ENCODE measurements around the gene LRRC1. TPM values are rescaled to one million over a fixed set of nuclear protein-coding genes. Genes with fewer than 3 reads are reported as not detected.

Gene LRRC1
- total and polyA plus RNA-seq, 2 donors: 21.6 to 21.7 TPM

DNA sequence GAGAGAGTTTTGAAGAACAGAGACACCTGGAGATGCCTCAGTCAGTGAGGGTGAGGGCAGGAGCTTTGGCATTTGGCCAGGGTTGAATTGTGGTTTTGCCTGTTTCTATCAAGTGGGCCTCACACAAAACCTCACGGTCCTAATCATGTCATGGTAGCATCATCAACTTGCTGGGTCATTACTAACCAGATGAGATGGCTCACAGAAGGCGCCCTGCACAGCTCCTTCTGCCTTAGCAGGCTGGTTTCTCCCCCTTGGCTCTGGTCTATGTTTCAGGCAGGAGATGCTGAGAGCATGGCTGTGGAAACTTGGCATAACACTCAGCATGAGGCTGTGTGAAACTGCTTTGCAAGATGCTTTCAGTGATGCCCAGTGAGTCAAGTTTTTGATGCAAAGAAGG lies 99.3 kb downstream of the LRRC1 start:
- H3K4me3 ChIP-seq (ENCODE audit: low read length in 2 of 2): no peak overlapping the region
- DNase-seq (ENCODE audit: low read depth in 6 of 9, low spot score in 9 of 9): peak in 6 of 9 donors; percentile 8 to 59 (median 25)
- H3K4me1 ChIP-seq (ENCODE audit: control insufficient read depth in 2 of 2, insufficient read depth in 2 of 2, low read length in 2 of 2): peaks cover 0 to 12% of the 10 kb centered on the region in 2 donors
- no peaks in the 10 kb centered on the region for H3K27me3 ChIP-seq (ENCODE audit: control insufficient read depth in 2 of 2, insufficient read depth in 1 of 2, low read length in 1 of 2)
- peaks cover 0 to 17% of the 10 kb centered on the region in 2 donors for H3K36me3 ChIP-seq (ENCODE audit: control insufficient read depth in 2 of 2, insufficient read depth in 2 of 2, low read length in 1 of 2)
- peak overlapping the region in 1 of 2 donors; percentile 9 for H3K27ac ChIP-seq (ENCODE audit: low read depth in 1 of 2, low read length in 1 of 2)
- H3K9me3 ChIP-seq (ENCODE audit: control insufficient read depth in 2 of 2, insufficient read depth in 1 of 2, low read length in 1 of 2): no peaks in the 10 kb centered on the region
- 12% methylated on average over 2 of the region's 2 CpGs for WGBS

GRCh38 chr6:53896196-53896595 lies 101.4 kb downstream of the LRRC1 start:
- Histone ChIP-seq H3K9me3 (ENCODE audit: control insufficient read depth in 2 of 2, insufficient read depth in 1 of 2, low read length in 1 of 2) (no peaks in the 10 kb centered on the region), H3K27ac (ENCODE audit: low read depth in 1 of 2, low read length in 1 of 2) (no peak overlapping the region), H3K36me3 (ENCODE audit: control insufficient read depth in 2 of 2, insufficient read depth in 2 of 2, low read length in 1 of 2) (peaks cover 0 to 34% of the 10 kb centered on the region in 2 donors), H3K4me1 (ENCODE audit: control insufficient read depth in 2 of 2, insufficient read depth in 2 of 2, low read length in 2 of 2) (peaks cover 0 to 10% of the 10 kb centered on the region in 2 donors), H3K4me3 (ENCODE audit: low read length in 2 of 2) (no peak overlapping the region), H3K27me3 (ENCODE audit: control insufficient read depth in 2 of 2, insufficient read depth in 1 of 2, low read length in 1 of 2) (no peaks in the 10 kb centered on the region)
- no peak for DNase-seq (ENCODE audit: low read depth in 6 of 9, low spot score in 9 of 9)

DNA sequence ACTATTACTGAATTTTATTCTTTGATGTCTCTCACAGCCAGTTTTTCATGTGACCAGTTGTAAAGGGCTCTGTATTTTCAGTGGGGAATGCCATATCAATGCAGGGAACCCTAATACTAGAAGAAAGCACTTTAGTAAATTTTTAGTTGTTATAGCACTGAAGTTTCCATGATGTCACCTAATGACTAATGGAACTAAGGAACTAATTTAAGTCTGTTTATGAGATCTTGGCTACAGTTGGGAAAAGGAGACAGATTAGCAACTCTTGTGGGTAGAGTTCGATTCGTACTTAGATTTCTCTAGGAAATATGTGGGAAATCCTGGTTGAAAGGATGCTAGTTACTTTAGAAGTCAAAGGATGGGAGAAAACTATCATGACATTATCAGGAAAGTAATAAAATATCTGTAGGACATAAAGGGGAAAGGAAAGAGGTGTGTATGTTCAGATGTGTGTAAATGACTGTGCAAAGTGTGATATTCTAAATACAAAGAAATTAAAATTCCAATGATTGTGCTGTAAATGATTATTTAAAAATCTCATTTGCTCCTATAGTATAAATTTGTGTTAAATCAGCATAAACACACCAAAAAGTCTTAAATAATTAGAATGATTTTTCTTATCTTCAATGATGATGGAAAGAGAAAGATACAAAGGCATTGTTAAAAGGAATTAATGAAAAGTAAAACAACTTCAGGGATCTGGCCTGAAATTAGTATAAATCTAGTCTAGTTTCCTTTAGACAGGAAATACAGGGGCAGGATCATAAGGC lies 103.4 kb downstream of the LRRC1 start:
- no peaks in the 10 kb centered on the region for H3K27me3 ChIP-seq (ENCODE audit: control insufficient read depth in 2 of 2, insufficient read depth in 1 of 2, low read length in 1 of 2)
- no peak overlapping the region for H3K4me3 ChIP-seq (ENCODE audit: low read length in 2 of 2)
- H3K36me3 ChIP-seq (ENCODE audit: control insufficient read depth in 2 of 2, insufficient read depth in 2 of 2, low read length in 1 of 2): peaks cover 4 to 49% of the 10 kb centered on the region in 2 donors
- DNase-seq (ENCODE audit: low read depth in 6 of 9, low spot score in 9 of 9): no peak
- H3K4me1 ChIP-seq (ENCODE audit: control insufficient read depth in 2 of 2, insufficient read depth in 2 of 2, low read length in 2 of 2): peaks cover 0 to 4% of the 10 kb centered on the region in 2 donors
- H3K9me3 ChIP-seq (ENCODE audit: control insufficient read depth in 2 of 2, insufficient read depth in 1 of 2, low read length in 1 of 2): no peaks in the 10 kb centered on the region
- no peak overlapping the region for H3K27ac ChIP-seq (ENCODE audit: low read depth in 1 of 2, low read length in 1 of 2)
- 98% methylated on average over 2 of the region's 2 CpGs for WGBS

GRCh38 chr6:53899512-53899911 lies 104.7 kb downstream of the LRRC1 start:
- no peak overlapping the region for H3K4me3 ChIP-seq (ENCODE audit: low read length in 2 of 2)
- 98% methylated on average over 5 of the region's 5 CpGs for WGBS
- H3K9me3 ChIP-seq (ENCODE audit: control insufficient read depth in 2 of 2, insufficient read depth in 1 of 2, low read length in 1 of 2): no peaks in the 10 kb centered on the region
- H3K27ac ChIP-seq (ENCODE audit: low read depth in 1 of 2, low read length in 1 of 2): no peak overlapping the region
- H3K4me1 ChIP-seq (ENCODE audit: control insufficient read depth in 2 of 2, insufficient read depth in 2 of 2, low read length in 2 of 2): no peaks in the 10 kb centered on the region
- peaks cover 9 to 58% of the 10 kb centered on the region in 2 donors for H3K36me3 ChIP-seq (ENCODE audit: control insufficient read depth in 2 of 2, insufficient read depth in 2 of 2, low read length in 1 of 2)
- no peaks in the 10 kb centered on the region for H3K27me3 ChIP-seq (ENCODE audit: control insufficient read depth in 2 of 2, insufficient read depth in 1 of 2, low read length in 1 of 2)
- DNase-seq (ENCODE audit: low read depth in 6 of 9, low spot score in 9 of 9): no peak

DNA sequence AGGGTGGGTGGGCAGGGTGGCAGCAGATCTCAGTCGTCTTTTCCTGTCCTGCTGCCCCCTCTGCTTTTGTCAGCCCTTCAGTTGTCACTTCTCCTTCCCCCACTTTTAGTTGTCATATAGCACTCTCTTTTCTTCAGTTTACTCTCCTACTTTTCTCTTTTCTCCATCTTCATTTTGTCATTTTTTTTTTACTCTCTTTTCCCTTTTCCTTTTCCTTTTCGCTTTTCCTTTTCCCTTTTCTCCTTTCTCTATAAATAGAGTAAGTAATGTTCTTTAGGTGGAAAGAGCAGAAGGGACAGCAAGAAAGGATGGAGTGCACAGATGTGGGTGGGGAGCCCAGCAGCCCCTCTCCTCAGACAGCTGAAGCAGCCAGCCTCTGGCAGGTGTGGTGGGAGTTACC lies 108.6 kb downstream of the LRRC1 start:
- H3K9me3 ChIP-seq (ENCODE audit: control insufficient read depth in 2 of 2, insufficient read depth in 1 of 2, low read length in 1 of 2): no peaks in the 10 kb centered on the region
- no peaks in the 10 kb centered on the region for H3K27me3 ChIP-seq (ENCODE audit: control insufficient read depth in 2 of 2, insufficient read depth in 1 of 2, low read length in 1 of 2)
- peaks cover 14 to 62% of the 10 kb centered on the region in 2 donors for H3K36me3 ChIP-seq (ENCODE audit: control insufficient read depth in 2 of 2, insufficient read depth in 2 of 2, low read length in 1 of 2)
- H3K4me3 ChIP-seq (ENCODE audit: low read length in 2 of 2): no peak overlapping the region
- WGBS: 98% methylated on average over 2 of the region's 2 CpGs
- no peak for DNase-seq (ENCODE audit: low read depth in 6 of 9, low spot score in 9 of 9)
- no peak overlapping the region for H3K27ac ChIP-seq (ENCODE audit: low read depth in 1 of 2, low read length in 1 of 2)
- H3K4me1 ChIP-seq (ENCODE audit: control insufficient read depth in 2 of 2, insufficient read depth in 2 of 2, low read length in 2 of 2): no peaks in the 10 kb centered on the region

GRCh38 chr6:53906103-53906502 lies 111.3 kb downstream of the LRRC1 start:
- Histone ChIP-seq H3K4me1 (ENCODE audit: control insufficient read depth in 2 of 2, insufficient read depth in 2 of 2, low read length in 2 of 2) (no peaks in the 10 kb centered on the region), H3K27ac (ENCODE audit: low read depth in 1 of 2, low read length in 1 of 2) (no peak overlapping the region), H3K27me3 (ENCODE audit: control insufficient read depth in 2 of 2, insufficient read depth in 1 of 2, low read length in 1 of 2) (no peaks in the 10 kb centered on the region), H3K36me3 (ENCODE audit: control insufficient read depth in 2 of 2, insufficient read depth in 2 of 2, low read length in 1 of 2) (peaks cover 14 to 46% of the 10 kb centered on the region in 2 donors), H3K4me3 (ENCODE audit: low read length in 2 of 2) (no peak overlapping the region), H3K9me3 (ENCODE audit: control insufficient read depth in 2 of 2, insufficient read depth in 1 of 2, low read length in 1 of 2) (no peaks in the 10 kb centered on the region)
- no peak for DNase-seq (ENCODE audit: low read depth in 6 of 9, low spot score in 9 of 9)
- 97% methylated on average over 3 of the region's 3 CpGs for WGBS

DNA sequence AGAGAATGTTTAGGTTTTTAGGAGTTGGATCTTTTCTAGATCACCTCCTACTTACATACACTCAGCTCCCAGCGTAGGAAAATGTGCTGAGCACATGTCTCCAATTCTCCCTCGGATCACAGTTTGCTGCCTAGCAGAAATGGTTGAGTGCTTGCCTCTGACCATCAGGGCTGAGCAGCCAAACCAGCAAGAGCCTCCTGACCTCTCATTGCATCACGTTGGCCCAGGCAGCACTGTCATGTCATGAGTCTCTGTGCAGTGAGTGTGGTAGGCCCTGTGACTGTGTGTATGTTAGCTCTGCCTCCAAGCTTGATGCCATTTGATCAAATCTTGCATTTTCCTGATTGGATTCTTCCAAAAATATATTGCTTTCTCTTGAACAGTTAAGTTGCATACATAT lies 112.0 kb downstream of the LRRC1 start:
- no peak overlapping the region for H3K27ac ChIP-seq (ENCODE audit: low read depth in 1 of 2, low read length in 1 of 2)
- peaks cover 14 to 39% of the 10 kb centered on the region in 2 donors for H3K36me3 ChIP-seq (ENCODE audit: control insufficient read depth in 2 of 2, insufficient read depth in 2 of 2, low read length in 1 of 2)
- no peak for DNase-seq (ENCODE audit: low read depth in 6 of 9, low spot score in 9 of 9)
- no peak overlapping the region for H3K4me3 ChIP-seq (ENCODE audit: low read length in 2 of 2)
- no peaks in the 10 kb centered on the region for H3K4me1 ChIP-seq (ENCODE audit: control insufficient read depth in 2 of 2, insufficient read depth in 2 of 2, low read length in 2 of 2)
- no peaks in the 10 kb centered on the region for H3K9me3 ChIP-seq (ENCODE audit: control insufficient read depth in 2 of 2, insufficient read depth in 1 of 2, low read length in 1 of 2)
- WGBS: 95% methylated on average over 3 of the region's 3 CpGs
- H3K27me3 ChIP-seq (ENCODE audit: control insufficient read depth in 2 of 2, insufficient read depth in 1 of 2, low read length in 1 of 2): no peaks in the 10 kb centered on the region

DNA sequence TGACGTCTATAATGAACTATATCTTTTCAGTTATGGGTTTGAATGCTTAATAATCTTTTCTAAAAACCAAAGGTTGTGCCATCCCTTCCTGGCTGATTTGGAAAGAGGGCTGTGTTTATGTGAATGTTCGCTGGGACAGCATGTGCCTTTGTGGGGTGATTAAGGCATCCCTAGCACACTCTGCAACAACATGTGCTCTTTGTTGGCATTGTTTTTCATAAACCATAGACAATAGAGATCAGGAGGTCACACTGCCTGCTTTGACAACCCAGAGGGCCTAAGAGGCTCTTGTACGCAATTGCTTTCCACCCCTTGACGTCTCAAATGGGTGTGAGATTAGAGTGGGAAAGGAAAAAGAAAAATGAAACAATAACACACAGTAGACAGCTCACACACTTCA lies 116.0 kb downstream of the LRRC1 start:
- Histone ChIP-seq H3K4me3 (ENCODE audit: low read length in 2 of 2) (no peak overlapping the region), H3K4me1 (ENCODE audit: control insufficient read depth in 2 of 2, insufficient read depth in 2 of 2, low read length in 2 of 2) (no peaks in the 10 kb centered on the region), H3K36me3 (ENCODE audit: control insufficient read depth in 2 of 2, insufficient read depth in 2 of 2, low read length in 1 of 2) (peaks cover 7 to 32% of the 10 kb centered on the region in 2 donors), H3K27ac (ENCODE audit: low read depth in 1 of 2, low read length in 1 of 2) (no peak overlapping the region), H3K9me3 (ENCODE audit: control insufficient read depth in 2 of 2, insufficient read depth in 1 of 2, low read length in 1 of 2) (no peaks in the 10 kb centered on the region), H3K27me3 (ENCODE audit: control insufficient read depth in 2 of 2, insufficient read depth in 1 of 2, low read length in 1 of 2) (no peaks in the 10 kb centered on the region)
- 96% methylated on average over 4 of the region's 4 CpGs for WGBS
- DNase-seq (ENCODE audit: low read depth in 6 of 9, low spot score in 9 of 9): no peak

DNA sequence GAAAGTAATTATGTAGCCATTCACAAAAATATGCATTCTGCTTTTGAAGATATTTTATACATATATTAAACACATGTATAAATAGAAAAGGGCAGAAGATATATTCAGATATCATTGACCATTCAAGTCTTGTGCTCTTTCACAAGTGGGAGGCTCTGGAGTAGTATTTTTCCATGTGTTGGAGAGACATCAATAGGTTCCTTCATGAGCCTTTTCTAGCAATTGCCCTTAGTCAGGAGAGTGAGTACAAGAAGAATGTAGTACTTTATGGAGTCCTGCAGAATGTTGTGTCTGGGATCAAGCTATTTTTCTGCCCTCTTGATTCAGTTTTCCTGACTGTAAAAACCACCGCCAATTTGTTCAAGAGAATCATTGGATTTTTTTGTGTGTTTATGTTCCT lies 117.9 kb downstream of the LRRC1 start:
- DNase-seq (ENCODE audit: low read depth in 6 of 9, low spot score in 9 of 9): no peak
- Histone ChIP-seq H3K9me3 (ENCODE audit: control insufficient read depth in 2 of 2, insufficient read depth in 1 of 2, low read length in 1 of 2) (no peaks in the 10 kb centered on the region), H3K27me3 (ENCODE audit: control insufficient read depth in 2 of 2, insufficient read depth in 1 of 2, low read length in 1 of 2) (no peaks in the 10 kb centered on the region), H3K4me1 (ENCODE audit: control insufficient read depth in 2 of 2, insufficient read depth in 2 of 2, low read length in 2 of 2) (no peaks in the 10 kb centered on the region), H3K4me3 (ENCODE audit: low read length in 2 of 2) (no peak overlapping the region), H3K36me3 (ENCODE audit: control insufficient read depth in 2 of 2, insufficient read depth in 2 of 2, low read length in 1 of 2) (peaks cover 7 to 26% of the 10 kb centered on the region in 2 donors), H3K27ac (ENCODE audit: low read depth in 1 of 2, low read length in 1 of 2) (no peak overlapping the region)
- 97% methylated on average over 1 of the region's 1 CpG for WGBS

Data from thymus (tissue), 11 donors.